Measurements from ENCODE around the gene KCNH6. TPM values are rescaled to one million over a fixed set of nuclear protein-coding genes. Genes with fewer than 3 reads are reported as not detected.

The KCNH6 gene
- polyA plus RNA-seq, 1 of the 3 experiments (the other 2 are of a cell fraction) = 0.15 TPM

DNA sequence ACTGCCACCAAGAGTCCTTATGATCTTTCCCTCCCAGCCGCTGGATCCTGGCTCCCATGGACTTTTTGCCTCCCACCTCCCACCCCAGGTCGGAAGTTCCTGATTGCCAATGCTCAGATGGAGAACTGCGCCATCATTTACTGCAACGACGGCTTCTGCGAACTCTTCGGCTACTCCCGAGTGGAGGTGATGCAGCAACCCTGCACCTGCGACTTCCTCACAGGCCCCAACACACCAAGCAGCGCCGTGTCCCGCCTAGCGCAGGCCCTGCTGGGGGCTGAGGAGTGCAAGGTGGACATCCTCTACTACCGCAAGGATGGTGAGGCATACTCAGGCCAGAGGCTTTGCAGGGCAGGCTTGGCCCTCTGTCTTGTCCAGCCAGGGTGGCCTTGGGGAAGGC, 893 bp downstream of the KCNH6 start (continued):
- TF ChIP-seq, protein P1, sequence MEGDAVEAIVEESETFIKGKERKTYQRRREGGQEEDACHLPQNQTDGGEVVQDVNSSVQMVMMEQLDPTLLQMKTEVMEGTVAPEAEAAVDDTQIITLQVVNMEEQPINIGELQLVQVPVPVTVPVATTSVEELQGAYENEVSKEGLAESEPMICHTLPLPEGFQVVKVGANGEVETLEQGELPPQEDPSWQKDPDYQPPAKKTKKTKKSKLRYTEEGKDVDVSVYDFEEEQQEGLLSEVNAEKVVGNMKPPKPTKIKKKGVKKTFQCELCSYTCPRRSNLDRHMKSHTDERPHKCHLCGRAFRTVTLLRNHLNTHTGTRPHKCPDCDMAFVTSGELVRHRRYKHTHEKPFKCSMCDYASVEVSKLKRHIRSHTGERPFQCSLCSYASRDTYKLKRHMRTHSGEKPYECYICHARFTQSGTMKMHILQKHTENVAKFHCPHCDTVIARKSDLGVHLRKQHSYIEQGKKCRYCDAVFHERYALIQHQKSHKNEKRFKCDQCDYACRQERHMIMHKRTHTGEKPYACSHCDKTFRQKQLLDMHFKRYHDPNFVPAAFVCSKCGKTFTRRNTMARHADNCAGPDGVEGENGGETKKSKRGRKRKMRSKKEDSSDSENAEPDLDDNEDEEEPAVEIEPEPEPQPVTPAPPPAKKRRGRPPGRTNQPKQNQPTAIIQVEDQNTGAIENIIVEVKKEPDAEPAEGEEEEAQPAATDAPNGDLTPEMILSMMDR (IDR thresholded peaks at IDR 0.05) = no peak
- TF ChIP-seq CHD2 (IDR thresholded peaks at IDR 0.05; ENCODE audit: low read length, partially characterized antibody) (no peak), NRF1 (IDR thresholded peaks at IDR 0.05; ENCODE audit: low read depth, low read length) (no peak)

- Histone ChIP-seq H3F3A (replicated peaks; ENCODE audit: insufficient read depth) (no peaks in the 10 kb centered on the region), H3K9me3 (no peaks in the 10 kb centered on the region), H3K79me2 (ENCODE audit: insufficient read depth) (no peaks in the 10 kb centered on the region), H3K36me3 (replicated peaks in 1 of 2; ENCODE audit: control insufficient read depth in 1 of 2, insufficient read depth in 2 of 2, low read length in 1 of 2) (no peaks in the 10 kb centered on the region), H3K27ac (ENCODE audit: low read depth in 2 of 2, low read length in 1 of 2) (no peak overlapping the region), H3K4me2 (no peak overlapping the region), H3K9ac (no peak overlapping the region), H3K4me1 (ENCODE audit: control insufficient read depth in 1 of 2, insufficient read depth in 2 of 2, low read depth in 1 of 2, low read length in 1 of 2) (peaks cover 0 to 50% of the 10 kb centered on the region in 2 experiments; a peak in 1 of 4 replicates), H3K4me3 (ENCODE audit: low read depth in 2 of 2, low read length in 1 of 2) (no peak overlapping the region), H2AFZ (ENCODE audit: low read depth) (no peak overlapping the region), H4K20me1 (ENCODE audit: insufficient read depth) (no peaks in the 10 kb centered on the region; the same call in 1 of the 2 replicates), H3K27me3 (ENCODE audit: insufficient read depth) (0 out of 2 replicates have a peak, but pooled peaks cover 17% of the 10 kb centered on the region), H3K9me2 (no peaks in the 10 kb centered on the region)
- WGBS (ENCODE audit: low lambda C conversion rate) = 63% methylated on average over 6 of the region's 6 CpGs
- TF ChIP-seq, protein P2, sequence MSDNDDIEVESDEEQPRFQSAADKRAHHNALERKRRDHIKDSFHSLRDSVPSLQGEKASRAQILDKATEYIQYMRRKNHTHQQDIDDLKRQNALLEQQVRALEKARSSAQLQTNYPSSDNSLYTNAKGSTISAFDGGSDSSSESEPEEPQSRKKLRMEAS (IDR thresholded peaks at IDR 0.05; ENCODE audit: low read depth) = no peak
- TF ChIP-seq RCOR1 (IDR thresholded peaks at IDR 0.05; ENCODE audit: low read length) = no peak
- TF ChIP-seq ELF1 (IDR thresholded peaks at IDR 0.05) = no peak
- no peak for TF ChIP-seq TCF12 (IDR thresholded peaks at IDR 0.05)
- no peak for TF ChIP-seq POLR2AphosphoS5 (IDR thresholded peaks at IDR 0.05; ENCODE audit: low read depth, low read length)
- TF ChIP-seq, protein P3, sequence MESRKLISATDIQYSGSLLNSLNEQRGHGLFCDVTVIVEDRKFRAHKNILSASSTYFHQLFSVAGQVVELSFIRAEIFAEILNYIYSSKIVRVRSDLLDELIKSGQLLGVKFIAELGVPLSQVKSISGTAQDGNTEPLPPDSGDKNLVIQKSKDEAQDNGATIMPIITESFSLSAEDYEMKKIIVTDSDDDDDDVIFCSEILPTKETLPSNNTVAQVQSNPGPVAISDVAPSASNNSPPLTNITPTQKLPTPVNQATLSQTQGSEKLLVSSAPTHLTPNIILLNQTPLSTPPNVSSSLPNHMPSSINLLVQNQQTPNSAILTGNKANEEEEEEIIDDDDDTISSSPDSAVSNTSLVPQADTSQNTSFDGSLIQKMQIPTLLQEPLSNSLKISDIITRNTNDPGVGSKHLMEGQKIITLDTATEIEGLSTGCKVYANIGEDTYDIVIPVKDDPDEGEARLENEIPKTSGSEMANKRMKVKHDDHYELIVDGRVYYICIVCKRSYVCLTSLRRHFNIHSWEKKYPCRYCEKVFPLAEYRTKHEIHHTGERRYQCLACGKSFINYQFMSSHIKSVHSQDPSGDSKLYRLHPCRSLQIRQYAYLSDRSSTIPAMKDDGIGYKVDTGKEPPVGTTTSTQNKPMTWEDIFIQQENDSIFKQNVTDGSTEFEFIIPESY (IDR thresholded peaks at IDR 0.05; ENCODE audit: borderline replicate concordance, low read depth) = no peak
- no peak for TF ChIP-seq FOXJ3 (CRISPR knock-in tag; IDR thresholded peaks at IDR 0.05)
- TF ChIP-seq EP300 (IDR thresholded peaks at IDR 0.05; ENCODE audit: borderline replicate concordance in 1 of 2, low read depth in 1 of 2, low read length in 1 of 2) = no peak
- no peak for TF ChIP-seq USF2 (IDR thresholded peaks at IDR 0.05; ENCODE audit: borderline replicate concordance, low read depth, low read length)
- TF ChIP-seq TEAD4 (IDR thresholded peaks at IDR 0.05; ENCODE audit: borderline replicate concordance, insufficient read depth) = no peak
- no peak for TF ChIP-seq YY1 (IDR thresholded peaks at IDR 0.05; ENCODE audit: low read depth)
- TF ChIP-seq RAD21 (IDR thresholded peaks at IDR 0.05; ENCODE audit: low read length) = no peak
- DNase-seq = no peak
- ChIA-PET CTCF (interaction anchor here (0.7 to 4.8 kb wide), 8 partner anchors 17 to 100 kb away, joined by 3 to 29 read pairs (median 4); no protein-coding TSS in a partner anchor), POLR2A (no interaction called here)
Observed at GRCh38 chr17:63525190-63525946, 2.2 kb downstream of the KCNH6 start.

All from SK-N-SH (cell line).